PC-3 (cell line): Measurements from ENCODE around the gene TMEM79. TPM values are rescaled to one million over a fixed set of nuclear protein-coding genes. Genes with fewer than 3 reads are reported as not detected.

Experiments used
- ATAC-seq: fragments of 200-7000 bp; cut with Tn5 transposase; 2 replicates; pipeline ENCODE4 v1.9.1; 2020; ENCODE audit warnings: mild to moderate bottlenecking, moderate library complexity
- Bru-seq: library from RNA; stranded (reverse); fragments of 400-500 nt; gene quantifications from one replicate; lab custom pipeline; 2021; lab: Mats Ljungman, UMichigan
- BruChase-seq, 2 experiments: library from RNA; stranded (reverse); fragments of 400-500 nt; gene quantifications; one replicate each; lab custom pipeline; 2021; lab: Mats Ljungman, UMichigan
- BruUV-seq: library from RNA; stranded (reverse); fragments of 400-500 nt; replicated peaks from 2 replicates; lab custom pipeline; 2021; lab: Mats Ljungman, UMichigan
- CTCF ChIA-PET: fragments of 300-600 bp; sonication (Branson Sonifier 250); formaldehyde crosslinking; loops from one replicate; lab custom pipeline; 2022; ENCODE audit warnings: antibody characterized with exemption; lab: Charles Lee
- POLR2A ChIA-PET: fragments of 300-600 bp; sonication (Branson Sonifier 250); formaldehyde crosslinking; loops from one replicate; lab custom pipeline; 2022; ENCODE audit warnings: antibody characterized with exemption; ENCODE audit not compliant: unreplicated experiment; lab: Charles Lee
- DNase-seq: peaks from one replicate; pipeline ENCODE4 v3.0.0-alpha.2; 2015
- H2AFZ ChIP-seq: fragments of 300-600 bp; sonication (generic); 2 replicates; pipeline ENCODE4 v1.6.0; 2016; ENCODE audit warnings: antibody characterized with exemption, low read length
- H3F3A ChIP-seq: fragments of 300-600 bp; sonication (generic); one replicate; pipeline ENCODE4 v1.6.0; 2017; ENCODE audit warnings: antibody characterized with exemption, low read length, control low read depth, mild to moderate bottlenecking; ENCODE audit not compliant: unreplicated experiment
- H3K27ac ChIP-seq: fragments of 300-600 bp; sonication (generic); 2 replicates; pipeline ENCODE4 v1.5.1; 2016; ENCODE audit warnings: mild to moderate bottlenecking, low read length
- H3K27me3 ChIP-seq: fragments of 300-600 bp; sonication (generic); 2 replicates; pipeline ENCODE4 v1.6.1; 2016; ENCODE audit warnings: low read length, mixed read lengths
- H3K36me3 ChIP-seq: fragments of 300-600 bp; sonication (generic); 2 replicates; pipeline ENCODE4 v1.6.1; 2016; ENCODE audit warnings: low read depth, mixed run types, low read length, mixed read lengths
- H3K4me1 ChIP-seq: fragments of 300-600 bp; sonication (generic); 2 replicates; pipeline ENCODE4 v1.5.1; 2016; ENCODE audit warnings: low read length; ENCODE audit not compliant: insufficient read depth
- H3K4me2 ChIP-seq: fragments of 300-600 bp; sonication (generic); 2 replicates; pipeline ENCODE4 v1.6.0; 2016; ENCODE audit warnings: low read length
- H3K4me3 ChIP-seq: fragments of 300-600 bp; sonication (generic); 2 replicates; pipeline ENCODE4 v1.5.1; 2016; ENCODE audit warnings: mild to moderate bottlenecking, low read length, mixed read lengths
- H3K79me2 ChIP-seq: fragments of 300-600 bp; sonication (generic); 2 replicates; pipeline ENCODE4 v1.6.1; 2017; ENCODE audit warnings: low read length, mixed read lengths
- H3K9ac ChIP-seq: fragments of 300-600 bp; sonication (generic); 2 replicates; pipeline ENCODE4 v1.6.0; 2016; ENCODE audit warnings: mild to moderate bottlenecking, low read length
- H3K9me2 ChIP-seq: fragments of 300-600 bp; sonication (generic); replicated peaks from 2 replicates; pipeline ENCODE4 v1.6.1; 2016; ENCODE audit warnings: mixed run types, low read length, mixed read lengths
- H3K9me3 ChIP-seq: fragments of 300-600 bp; sonication (generic); 2 replicates; pipeline ENCODE4 v1.6.1; 2016; ENCODE audit warnings: low read length, mixed read lengths
- H4K20me1 ChIP-seq: fragments of 300-600 bp; sonication (generic); 2 replicates; pipeline ENCODE4 v1.6.1; 2016; ENCODE audit warnings: low read length, mixed read lengths
- CTCF ChIP-seq: fragments of 300-600 bp; sonication (generic); conservative IDR thresholded peaks from 2 replicates; pipeline ENCODE4 v1.5.1; 2017; ENCODE audit warnings: antibody characterized with exemption, low read depth, mild to moderate bottlenecking, low read length
- EZH2 ChIP-seq: fragments of 300-600 bp; sonication (generic); IDR thresholded peaks from one replicate; pipeline ENCODE4 v1.6.1; 2017; ENCODE audit warnings: antibody characterized with exemption, mild to moderate bottlenecking, low read length; ENCODE audit not compliant: unreplicated experiment
- EZH2phosphoT487 ChIP-seq: fragments of 300-600 bp; sonication (generic); IDR thresholded peaks from 2 replicates; pipeline ENCODE4 v1.6.1; 2018; ENCODE audit warnings: mild to moderate bottlenecking, antibody characterized with exemption, low read length, borderline replicate concordance
- intact Hi-C: fragments of 100-400 bp; cut with micrococcal nuclease; formaldehyde crosslinking; loops from 2 replicates; pipeline ENCODE4 v1.9.0; 2023
- long read RNA-seq: library from polyadenylated mRNA; unstranded; transcript quantifications from one replicate; pipeline ENCODE4 v2.0.0, GENCODE V29; 2021; ENCODE audit not compliant: unreplicated experiment
- total RNA-seq: library from RNA; depleted of rRNA; stranded (reverse); fragments of >200 nt; gene quantifications from 2 replicates; pipeline ENCODE4 v1.2.3, GENCODE V29; 2014; rRNA removed

The TMEM79 gene
- total RNA-seq, result 8.1 and 11.2 TPM in 2 replicates
- percentile 53 among the genes with signal in this experiment for Bru-seq, nascent RNA
- BruChase-seq, experiment 1, labeled RNA remaining after a 6-hour chase, result percentile 57 among the genes with signal in this experiment
- BruChase-seq, experiment 2, labeled RNA remaining after a 2-hour chase, result percentile 54 among the genes with signal in this experiment
- long read RNA-seq, transcript TMEM79-201 (4 exons, 2,191 nt), result major isoform, 5 of 17 reads
- long read RNA-seq, partial matches to known transcripts, result 6 of 17 reads
- long read RNA-seq, other reads (novel, unspliced or antisense), result 5 of 17 reads

- no peaks in the 10 kb centered on the region for H3K9me2 ChIP-seq
- H3K79me2 ChIP-seq, result peaks cover 59% of the 10 kb centered on the region
- CTCF ChIA-PET, result no interaction called here
- H3K9ac ChIP-seq, result peak within 1 kb of the TSS; percentile 98
- H4K20me1 ChIP-seq, result peaks cover 29% of the 10 kb centered on the region
- H2AFZ ChIP-seq, result peak within 1 kb of the TSS; percentile 89
- H3K4me2 ChIP-seq, result peak within 1 kb of the TSS; percentile 95
- POLR2A ChIA-PET, result no interaction called here
- TF ChIP-seq EZH2phosphoT487, result no peak
- TF ChIP-seq EZH2, result no peak
- TF ChIP-seq CTCF, result no peak
- no peaks in the 10 kb centered on the region for H3F3A ChIP-seq
- peaks cover 9% of the 10 kb centered on the region for H3K36me3 ChIP-seq
- peaks cover 32% of the 10 kb centered on the region for H3K4me1 ChIP-seq
- intact Hi-C loops, result no loop called here
- H3K27me3 ChIP-seq, result no peaks in the 10 kb centered on the region
- no peaks in the 10 kb centered on the region for H3K9me3 ChIP-seq
- H3K27ac ChIP-seq, result peak within 1 kb of the TSS; percentile 76
- no TSS peak for BruUV-seq
- DNase-seq (peak; percentile 86), ATAC-seq (no peak)
- H3K4me3 ChIP-seq, result peak within 1 kb of the TSS; percentile 86
These were observed at the start of gene TMEM79 for GRCh38 chr1:156284112-156284511. Gene TMEM79 (plus strand): TSS chr1:156284325. CDS start chr1:156285227, 902 bp downstream.

GRCh38 chr1:156236164-156236563 lies 48.0 kb upstream of the TMEM79 start:
- no TSS peak for BruUV-seq
- POLR2A ChIA-PET, result no interaction called here
- TF ChIP-seq EZH2phosphoT487, result no peak
- TF ChIP-seq CTCF, result no peak
- TF ChIP-seq EZH2, result no peak

GRCh38 chr1:156238248-156238647 lies 45.9 kb upstream of the TMEM79 start:
- intact Hi-C loops, result no loop called here
- peaks cover 16% of the 10 kb centered on the region for H3K4me1 ChIP-seq
- TF ChIP-seq CTCF, result no peak
- no peak for TF ChIP-seq EZH2phosphoT487
- TF ChIP-seq EZH2, result no peak
- no peak overlapping the region for H3K4me2 ChIP-seq
- no peaks in the 10 kb centered on the region for H3K27me3 ChIP-seq
- ATAC-seq (no peak), DNase-seq (no peak)
- H2AFZ ChIP-seq, result no peak overlapping the region
- H3F3A ChIP-seq, result no peaks in the 10 kb centered on the region
- no peaks in the 10 kb centered on the region for H3K79me2 ChIP-seq
- H3K27ac ChIP-seq, result no peak overlapping the region
- no peaks in the 10 kb centered on the region for H3K9me2 ChIP-seq
- no peak overlapping the region for H3K9ac ChIP-seq
- ChIA-PET CTCF (no interaction called here), POLR2A (no interaction called here)
- no TSS peak for BruUV-seq
- no peaks in the 10 kb centered on the region for H4K20me1 ChIP-seq
- no peak overlapping the region for H3K4me3 ChIP-seq
- H3K36me3 ChIP-seq, result peaks cover 22% of the 10 kb centered on the region
- no peaks in the 10 kb centered on the region for H3K9me3 ChIP-seq

More at GRCh38 chr1:156236164-156236563, 48.0 kb upstream of the TMEM79 start:
- no peak for DNase-seq
- Histone ChIP-seq H3K27me3 (no peaks in the 10 kb centered on the region), H3K27ac (no peak overlapping the region), H2AFZ (no peak overlapping the region), H3K4me1 (peaks cover 8% of the 10 kb centered on the region), H3K4me3 (no peak overlapping the region), H3K9me3 (no peaks in the 10 kb centered on the region), H3K9ac (no peak overlapping the region), H4K20me1 (no peaks in the 10 kb centered on the region), H3K4me2 (no peak overlapping the region), H3K79me2 (no peaks in the 10 kb centered on the region), H3F3A (no peaks in the 10 kb centered on the region), H3K9me2 (no peaks in the 10 kb centered on the region), H3K36me3 (peaks cover 22% of the 10 kb centered on the region)
- CTCF ChIA-PET, result no interaction called here
- ATAC-seq, result no peak
- intact Hi-C loops, result no loop called here
